Kidney glomerular epithelial cell (primary cell): Measurements from ENCODE around the gene FCGBP.
A peak's percentile ranks its signal among the peaks of the same experiment; 100 is the strongest.
"Not testable (repeated sequence)": the region's sequence is repeated elsewhere in the genome, so short reads cannot be mapped to it uniquely, and the experiment has no call there.

Experiments used
- DNase-seq: peaks from one replicate; lab custom pipeline; 2025; lab: John Stamatoyannopoulos, UW

FCGBP gene

DNA sequence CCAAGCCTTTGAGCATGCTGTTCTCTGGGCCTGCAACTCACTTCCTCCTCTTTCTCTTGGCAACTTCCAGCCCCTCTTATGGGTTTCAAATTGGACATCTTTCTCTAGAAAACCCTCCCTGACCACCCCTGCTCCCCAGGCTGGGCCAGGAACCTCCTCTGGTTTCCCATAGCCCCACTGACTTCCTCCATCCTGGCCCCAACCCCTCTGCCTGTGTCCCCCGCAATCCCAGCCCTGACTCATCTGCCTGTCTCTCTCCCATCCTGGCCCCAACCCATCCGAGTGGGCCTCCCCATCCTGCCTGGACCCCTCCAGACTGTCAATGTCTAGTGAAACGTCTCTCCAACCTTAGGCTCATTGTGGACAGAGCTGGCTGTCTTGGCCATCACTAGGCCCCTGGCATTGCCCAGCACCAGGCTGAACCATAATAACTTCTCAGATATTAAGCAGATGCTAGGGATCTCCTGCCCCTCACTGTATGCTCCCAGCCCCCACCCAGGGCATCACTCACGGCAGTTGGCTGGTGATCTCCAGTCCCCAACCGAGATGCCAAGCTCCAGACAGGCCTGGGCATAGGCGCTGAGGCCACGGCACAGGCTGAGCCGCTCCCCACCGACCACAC lies 16.8 kb downstream of the FCGBP start:
- no peak for DNase-seq

DNA sequence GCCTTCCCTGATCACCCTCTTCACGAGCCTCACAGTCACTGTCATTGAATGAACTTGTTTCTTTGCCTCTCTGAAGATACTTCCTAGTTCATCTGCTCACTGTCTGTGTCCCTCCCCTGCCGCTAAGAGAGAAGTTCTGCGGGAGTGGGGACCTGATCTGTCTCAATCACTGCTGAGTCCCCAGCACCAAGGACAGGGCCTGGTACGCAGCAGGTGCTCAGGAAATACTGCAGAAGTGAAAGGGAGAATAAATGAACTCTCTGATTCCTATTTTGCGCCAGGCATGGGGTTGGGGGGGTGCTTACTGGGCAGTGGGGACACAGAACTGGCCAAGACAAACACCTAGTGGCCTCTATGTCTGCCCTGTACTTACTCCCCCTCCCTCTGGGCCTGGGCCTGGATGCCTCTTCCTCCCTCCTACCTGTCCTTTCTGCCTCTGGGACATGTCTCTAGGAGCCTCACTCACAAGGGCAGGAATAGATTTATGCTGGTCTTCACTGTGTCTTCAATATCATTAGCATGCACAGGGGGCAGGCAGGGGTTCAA lies 17.5 kb downstream of the FCGBP start:
- DNase-seq, result no peak

DNA sequence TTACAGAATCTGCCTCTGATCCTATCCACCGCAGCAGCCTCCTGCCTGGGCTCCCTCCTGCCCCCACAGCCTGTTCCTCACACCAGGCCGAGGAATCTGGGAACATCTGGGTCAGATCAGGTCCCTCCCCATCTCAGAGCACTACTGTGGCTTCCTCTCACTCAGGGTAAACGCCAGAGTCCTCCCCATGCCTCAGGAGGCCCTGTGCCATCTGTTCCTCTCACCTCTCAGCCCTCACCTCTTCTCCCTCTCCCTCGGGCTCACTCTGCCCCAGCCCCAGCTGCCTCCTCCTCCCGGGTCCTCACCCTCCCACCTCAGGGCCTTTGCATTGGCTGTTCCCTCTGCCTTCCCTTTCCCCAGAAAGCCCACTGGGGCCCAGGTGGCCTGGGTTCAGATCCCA lies 18.2 kb downstream of the FCGBP start:
- DNase-seq, result no peak

DNA sequence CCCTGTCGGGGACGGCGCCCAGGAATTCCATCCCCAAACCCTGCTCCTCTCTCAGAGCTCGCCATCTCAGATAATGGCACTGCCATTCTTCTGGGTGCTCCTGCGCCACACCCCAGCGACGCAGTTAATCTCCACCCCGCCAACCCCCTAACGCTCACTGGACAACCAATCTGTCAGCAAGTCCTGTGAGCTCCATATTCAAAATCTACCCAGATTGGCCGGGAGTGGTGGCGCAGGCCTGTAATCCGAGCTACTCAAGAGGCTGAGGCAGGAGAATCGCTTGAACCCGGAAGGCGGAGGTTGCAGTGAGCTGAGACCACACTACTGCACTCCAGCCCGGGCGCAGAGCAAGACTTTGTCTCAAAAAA lies 18.6 kb downstream of the FCGBP start:
- DNase-seq, result no peak

DNA sequence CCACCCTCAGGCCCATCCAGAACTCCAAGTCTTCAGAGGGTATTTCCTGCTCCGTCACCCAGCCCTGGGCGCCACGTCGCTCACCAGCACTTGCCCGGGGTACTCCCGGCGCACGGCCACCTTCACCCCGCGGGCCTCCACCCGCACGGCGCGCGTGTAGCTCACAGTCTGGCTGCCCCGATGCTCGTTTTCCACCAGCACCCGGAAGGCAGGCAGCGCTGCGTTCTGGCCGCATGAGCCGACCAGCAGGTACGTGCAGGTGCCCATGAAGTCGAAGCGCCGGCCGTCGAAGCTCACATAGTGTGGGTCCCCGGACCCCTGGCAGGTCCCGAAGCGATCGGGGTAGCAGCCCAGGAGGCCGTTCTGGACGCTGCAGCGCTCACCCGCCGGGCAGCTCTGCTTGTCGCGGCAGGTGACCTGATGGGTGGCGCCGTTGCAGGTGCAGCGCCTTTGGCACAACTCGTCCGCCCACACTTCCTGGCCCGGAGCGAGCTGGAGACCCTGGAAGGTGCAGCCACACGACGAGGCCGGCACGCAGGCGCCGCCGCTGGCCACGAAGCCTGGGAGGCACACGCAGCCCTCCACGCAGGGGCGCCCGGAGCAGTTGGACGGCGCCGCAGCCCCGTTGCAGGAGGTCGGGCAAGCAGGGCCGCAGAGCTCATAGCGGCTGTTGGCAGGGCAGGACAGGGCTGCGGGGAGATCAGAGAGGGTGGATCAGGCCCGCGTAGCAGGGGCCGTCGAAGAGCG lies 19.2 kb downstream of the FCGBP start:
- no peak for DNase-seq

DNA sequence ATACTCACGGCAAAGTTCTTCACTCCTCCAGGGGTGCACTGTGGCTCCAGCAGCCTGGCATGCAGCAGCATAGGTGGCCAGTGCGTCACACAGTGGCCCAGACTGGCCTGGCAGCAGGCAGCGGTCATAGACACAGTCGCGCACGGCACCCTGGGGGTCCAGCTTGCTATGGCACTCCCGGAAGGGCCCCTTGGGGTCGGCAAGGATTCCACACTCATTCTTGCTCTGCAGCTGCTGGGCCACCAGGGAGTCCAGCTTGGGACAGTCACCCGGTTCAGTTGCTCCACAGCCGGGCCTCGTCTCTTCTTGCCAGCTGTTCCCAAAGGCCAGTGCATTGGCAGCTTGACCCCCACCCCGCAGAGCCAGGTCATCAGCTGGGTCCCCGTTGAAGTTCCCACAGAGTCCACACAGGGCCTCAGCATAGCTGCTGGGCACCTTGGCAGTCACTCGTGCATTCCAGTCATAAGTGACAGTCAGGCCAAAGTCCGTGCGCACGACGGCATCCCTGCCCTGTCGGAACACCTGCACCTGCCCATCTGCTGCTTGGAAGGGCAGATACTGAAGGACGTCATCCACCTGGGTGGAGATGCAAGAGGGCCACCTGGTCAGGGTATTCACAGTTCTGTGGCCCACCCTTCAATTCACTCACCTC lies 20.6 kb downstream of the FCGBP start:
- no peak for DNase-seq

DNA sequence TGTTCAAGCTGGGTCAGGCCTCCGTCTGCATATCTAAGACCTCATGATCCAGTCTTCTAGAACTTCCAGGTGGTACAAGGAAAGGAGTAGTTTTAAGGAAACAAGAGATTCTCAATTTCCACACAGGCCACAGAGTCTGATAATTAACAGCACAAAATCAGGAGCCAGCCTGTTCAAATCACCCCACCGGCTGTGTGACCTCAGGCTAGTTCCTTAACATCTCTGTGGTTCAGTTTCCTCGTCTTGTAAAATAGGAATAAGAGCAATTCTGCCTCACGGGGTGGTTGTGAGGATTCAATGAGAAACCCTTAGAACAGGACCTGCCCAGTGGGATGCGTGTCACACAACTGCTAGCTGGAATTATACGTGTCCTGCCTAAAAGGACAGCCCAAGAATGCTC lies 25.6 kb downstream of the FCGBP start:
- no peak for DNase-seq

DNA sequence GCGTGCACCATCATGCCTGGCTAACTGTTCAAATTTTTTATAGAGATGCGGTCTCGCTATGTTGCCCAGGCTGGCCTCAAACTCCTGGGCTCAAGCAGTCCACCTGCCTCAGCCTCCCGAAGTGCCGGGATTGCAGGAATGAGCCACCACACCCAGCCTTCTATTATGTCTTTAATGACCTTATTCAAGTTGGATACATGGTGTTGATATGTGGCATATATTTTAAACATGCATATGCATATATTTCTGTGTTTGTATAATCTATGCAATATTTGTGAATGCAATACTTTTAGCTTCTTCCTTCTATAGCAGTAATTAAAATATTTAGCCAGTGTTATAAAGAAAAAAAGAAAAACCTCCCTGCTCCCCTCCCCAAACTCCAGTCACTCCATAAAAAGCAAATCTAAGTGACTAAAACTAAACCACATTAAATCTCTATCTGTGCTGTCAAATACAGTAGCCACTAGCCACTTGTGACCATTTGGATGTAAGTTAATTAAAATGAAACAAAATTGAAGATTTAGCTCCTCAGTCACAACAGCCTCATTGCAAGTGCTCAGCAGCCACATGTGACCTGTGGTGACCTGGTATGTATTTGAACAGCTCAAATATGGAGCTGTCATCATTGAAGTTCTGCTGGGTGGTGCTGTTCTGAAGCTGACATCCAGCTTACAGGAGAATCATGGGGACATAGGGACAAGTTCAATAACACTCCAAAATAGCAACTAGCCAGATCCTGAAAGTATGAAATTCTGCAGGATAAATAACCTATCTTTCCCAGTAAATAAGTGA lies 27.4 kb downstream of the FCGBP start:
- no peak for DNase-seq

DNA sequence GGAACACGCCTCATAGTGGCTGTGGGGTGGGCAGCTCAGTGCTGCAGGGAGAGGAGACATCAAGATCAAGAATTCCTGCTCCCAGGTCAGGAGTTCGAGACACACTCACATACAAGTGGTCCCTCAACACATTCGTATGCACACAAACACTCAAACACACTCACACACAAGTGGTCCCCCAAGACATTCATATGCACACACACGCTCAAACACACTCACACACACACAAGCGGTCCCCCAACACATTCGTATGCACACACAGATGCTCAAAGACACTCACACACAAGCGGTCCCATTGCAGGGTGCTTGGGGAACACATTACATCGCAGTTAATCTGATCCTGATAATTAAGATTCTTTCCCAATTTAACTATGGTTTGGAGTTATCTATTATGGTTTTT lies 28.2 kb downstream of the FCGBP start:
- DNase-seq, result no peak

DNA sequence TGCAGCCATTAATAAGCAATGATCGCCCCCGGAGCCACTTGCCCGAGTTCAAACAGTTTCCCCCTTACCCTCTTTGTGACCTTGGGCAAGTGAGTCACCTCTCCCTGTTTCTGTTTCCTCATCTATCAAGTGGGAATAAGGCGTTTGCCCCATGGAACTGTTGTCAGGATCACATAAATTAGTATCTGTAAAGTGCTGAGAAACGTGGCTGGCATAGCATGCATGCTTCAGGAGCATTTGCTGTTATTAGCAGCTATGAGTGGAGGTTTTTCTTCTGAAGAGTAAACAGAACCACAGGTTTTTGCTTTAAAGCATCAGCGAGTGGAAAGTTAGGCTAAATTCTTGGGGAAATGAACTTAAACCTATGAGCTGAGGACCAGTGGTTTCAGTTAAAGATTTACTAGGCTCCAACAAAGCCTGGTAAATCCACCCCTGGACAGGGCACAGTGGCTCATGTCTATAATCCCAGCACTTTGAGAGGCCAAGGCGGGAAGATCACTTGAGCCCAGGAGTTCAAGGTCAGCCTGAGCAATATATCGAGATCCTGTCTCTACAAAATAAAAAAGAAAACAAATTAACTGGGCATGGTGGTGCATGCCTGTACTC lies 30.8 kb downstream of the FCGBP start:
- not testable (repeated sequence) for DNase-seq

DNA sequence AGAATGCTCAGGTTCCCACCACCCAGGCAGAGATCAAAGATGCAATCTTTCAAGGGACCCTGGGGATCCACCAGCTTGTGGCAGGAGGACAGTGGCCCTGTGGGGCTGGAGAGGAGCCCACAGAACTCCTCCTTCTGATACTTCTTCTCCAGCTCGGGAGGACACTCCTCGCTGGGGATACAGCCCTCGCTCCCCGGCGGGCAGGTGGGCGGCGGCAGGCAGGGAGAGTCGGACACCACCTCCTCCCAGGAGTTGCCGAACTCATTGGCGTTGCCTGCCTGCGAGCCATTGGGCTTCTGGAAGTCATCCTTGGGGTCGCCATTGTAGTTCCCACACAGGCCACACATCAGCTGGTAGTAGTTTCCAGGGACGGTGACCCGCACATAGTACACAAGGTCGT lies 32.1 kb downstream of the FCGBP start:
- not testable (repeated sequence) for DNase-seq

DNA sequence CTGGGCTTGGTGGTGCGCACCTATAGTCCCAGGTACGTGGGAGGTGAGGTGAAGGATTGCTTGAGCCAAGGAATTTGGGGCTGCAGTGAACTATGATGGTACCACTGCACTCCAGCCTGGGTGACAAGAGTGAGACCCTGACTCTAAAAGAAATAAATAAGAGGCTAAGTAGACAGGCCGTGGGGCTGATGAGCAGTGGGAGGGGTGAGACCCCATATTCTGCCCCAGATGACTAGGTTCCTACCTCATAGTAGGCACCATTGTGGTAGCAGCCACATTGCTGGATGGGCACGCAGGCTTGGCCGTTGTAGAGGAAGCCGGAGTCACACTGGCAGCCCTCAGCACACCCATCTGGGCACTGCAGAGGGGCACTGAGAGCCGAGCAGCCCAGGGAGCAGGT lies 32.8 kb downstream of the FCGBP start:
- not testable (repeated sequence) for DNase-seq

DNA sequence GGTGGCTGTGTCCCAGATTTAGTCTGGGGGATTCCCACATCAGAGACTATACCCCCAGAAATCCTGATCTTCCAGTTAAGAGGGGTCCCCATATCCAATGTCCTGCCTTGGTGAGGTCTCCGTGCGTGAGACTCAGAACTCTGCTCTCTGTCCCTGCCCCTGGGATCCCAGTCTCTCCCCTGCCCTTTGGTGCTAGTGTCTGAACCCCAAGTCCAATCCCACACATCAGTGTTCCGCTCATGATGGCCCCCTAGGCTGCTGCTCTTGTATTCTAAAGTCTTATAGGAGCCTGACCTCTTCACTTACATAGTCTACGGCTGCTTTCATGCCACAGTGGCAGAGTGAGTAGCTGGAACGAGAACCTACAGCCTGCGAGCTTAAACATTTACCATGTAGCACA lies 35.6 kb downstream of the FCGBP start:
- not testable (repeated sequence) for DNase-seq

DNA sequence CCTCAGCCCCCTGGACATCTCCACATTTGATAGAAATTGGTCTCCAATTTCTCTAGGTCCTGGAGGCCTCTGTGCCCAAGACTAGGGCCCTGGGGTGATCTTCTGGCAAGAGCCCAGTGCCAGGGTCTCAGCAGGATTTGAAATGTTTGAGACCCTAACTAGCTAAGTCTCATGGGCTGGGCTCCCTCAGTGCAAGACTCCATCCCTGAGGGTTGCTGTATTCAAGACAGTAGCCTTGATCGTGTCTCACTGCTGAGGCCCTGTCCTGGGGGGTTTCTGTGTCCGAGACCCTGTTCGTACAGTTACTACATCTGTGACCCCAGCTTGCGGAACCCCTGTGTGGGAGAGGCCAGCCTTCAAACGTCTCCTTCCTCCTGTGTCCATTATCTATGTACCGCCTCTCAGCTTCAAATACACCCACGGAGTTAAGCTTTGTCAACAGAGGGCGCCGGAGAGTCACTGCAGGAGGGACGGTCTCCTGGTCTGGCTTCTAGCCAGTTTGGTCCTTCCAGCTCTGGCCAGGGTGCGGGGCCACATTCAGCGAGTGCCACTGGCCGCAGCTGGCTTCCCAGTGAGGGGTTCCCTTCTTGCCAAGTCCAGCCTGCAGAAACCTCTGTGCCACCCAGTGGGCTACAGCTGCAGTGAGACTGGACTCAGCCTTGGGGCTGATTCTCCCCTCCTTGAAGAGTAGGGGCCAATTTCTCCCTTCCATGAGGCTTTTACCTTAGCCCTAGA lies 36.8 kb downstream of the FCGBP start:
- peak; percentile 13 for DNase-seq

DNA sequence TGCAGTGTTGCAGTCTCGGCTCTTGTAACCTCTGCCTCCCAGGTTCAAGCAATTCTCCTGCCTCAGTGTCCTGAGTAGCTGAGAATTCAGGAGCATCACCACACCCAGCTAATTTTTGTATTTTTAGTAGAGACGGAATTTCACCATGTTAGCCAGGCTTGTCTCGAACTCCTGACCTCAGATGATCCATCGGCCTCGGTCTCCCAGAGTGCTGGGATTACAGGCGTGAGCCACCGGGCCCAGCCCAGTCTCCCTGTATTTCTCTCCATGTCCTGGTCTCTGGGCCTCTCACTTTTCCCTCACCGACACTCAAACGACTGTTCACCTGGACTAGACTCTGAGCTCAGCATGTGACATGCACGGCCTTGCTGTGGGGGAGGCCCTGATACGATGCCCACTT lies 39.3 kb downstream of the FCGBP start:
- DNase-seq, result not testable (repeated sequence)

DNA sequence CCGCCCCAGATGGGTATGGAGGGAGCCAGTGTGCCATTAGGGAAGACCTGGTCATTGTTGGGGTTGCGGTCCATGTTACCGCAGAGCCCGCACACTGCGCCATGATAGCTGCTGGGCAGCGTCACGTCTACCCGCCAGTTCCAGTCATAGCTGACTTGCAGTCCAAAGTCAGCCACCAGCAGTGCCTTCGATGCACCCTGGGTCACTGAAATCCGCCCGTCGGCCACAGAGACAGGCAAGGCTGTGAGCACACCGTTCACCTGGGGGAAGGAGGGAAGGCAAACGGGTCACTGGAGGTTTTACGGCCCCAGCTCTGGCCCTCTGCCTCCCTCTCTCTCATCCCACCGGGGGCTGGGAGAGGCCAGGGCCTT lies 40.2 kb downstream of the FCGBP start:
- DNase-seq, result not testable (repeated sequence)

DNA sequence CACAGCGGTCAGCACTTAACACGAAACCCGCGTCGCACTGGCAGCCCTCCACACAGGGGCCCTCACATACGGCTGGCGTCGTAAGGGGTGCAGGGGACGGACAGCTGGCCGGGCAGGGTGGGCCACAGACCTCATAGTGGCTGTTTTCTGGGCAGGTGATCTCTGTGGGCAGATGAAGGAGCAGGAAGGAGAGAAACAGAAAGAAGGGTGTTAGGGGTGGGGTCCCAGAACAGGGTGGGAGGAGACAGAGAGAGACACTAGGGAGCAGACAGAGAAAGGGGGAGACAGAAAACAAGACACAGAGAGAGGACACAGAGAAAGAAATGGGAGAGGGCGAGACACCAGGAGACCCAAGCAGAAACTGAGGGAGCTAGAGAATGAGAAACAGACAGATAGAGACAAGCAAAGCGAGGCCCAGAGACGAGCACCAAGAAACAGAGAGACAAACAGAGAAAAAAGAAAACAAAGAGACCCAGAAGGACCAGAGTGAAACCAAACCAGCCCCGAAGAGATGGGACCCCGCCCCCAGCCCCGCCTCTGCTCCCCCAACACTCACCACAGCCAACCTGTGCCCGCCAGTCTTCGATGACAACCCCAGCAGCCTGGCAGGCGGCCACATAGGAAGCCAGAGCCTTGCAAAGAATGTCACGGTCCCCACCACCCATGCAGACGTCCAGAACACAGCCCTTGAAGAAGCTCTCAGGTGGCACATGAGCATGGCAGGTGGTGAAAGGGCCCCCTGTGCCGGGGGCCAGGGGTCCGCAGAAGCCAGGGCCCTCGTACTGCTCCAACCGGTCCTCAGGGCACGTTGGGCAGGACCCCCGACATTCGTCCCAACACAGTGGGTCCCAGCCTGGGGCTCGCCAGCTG lies 40.8 kb downstream of the FCGBP start:
- DNase-seq, result not testable (repeated sequence)

DNA sequence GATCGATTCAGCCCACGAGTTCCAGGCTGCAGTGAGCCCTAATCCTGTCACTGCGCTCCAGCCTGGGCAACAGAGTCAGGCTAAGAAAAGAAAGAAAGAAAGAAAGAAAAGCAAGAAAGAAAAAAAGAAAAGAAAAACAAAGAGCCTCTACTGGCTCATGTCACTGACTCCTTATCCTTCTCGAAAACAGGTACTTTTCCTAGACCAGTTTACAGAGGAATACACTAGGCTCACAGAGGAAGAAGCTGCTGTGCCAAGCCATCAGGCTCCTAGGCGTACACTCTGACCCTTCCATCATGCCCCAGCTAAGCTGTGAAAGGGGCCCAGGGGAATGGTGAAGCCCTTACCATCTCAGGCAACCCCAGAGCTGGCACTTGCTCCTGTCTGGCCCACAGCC lies 41.9 kb downstream of the FCGBP start:
- DNase-seq, result not testable (repeated sequence)

DNA sequence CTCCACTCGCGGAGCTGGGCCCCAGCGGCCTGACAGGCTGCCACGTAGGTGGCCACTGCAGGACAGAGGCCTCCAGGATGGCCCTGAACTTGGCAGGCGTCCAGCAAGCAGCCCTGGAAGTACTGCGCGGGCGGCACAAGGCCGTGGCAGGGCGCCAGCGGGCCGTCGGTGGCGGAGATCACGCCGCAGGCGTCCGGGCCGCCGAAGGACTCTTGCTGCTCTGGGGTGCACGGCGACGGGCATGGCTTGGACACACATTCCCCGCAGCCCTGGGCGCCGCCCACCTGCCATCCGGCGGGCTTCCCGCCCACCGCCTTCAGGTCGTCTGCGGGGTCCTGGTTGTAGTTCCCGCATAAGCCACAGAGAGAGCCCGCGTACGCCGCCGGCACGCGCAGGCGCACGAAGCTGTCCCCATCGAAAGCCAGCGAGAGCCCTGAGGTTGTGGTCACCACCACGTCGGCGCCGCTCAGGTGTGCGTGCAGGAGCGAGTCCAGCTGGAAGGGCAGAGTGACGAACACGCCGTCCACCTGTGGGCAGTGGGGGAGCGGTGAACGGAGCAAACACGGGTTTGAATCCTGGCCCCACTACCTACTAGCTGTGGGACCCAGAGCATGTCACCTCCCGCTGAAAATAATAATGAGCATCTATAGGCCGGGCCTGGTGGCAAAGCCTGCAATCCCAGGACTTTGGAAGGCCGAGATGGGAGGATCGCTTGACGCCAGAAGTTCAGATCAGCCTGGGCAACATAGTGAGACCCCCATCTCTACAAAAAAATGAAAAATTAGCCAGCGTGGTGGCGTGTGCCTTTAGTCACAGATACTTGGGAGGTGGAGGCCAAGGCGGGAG lies 42.6 kb downstream of the FCGBP start:
- not testable (repeated sequence) for DNase-seq
